NAMALWA (cell line): ENCODE data around the gene SRGAP3.

ENCODE experiments used
- DNase-seq: peaks from one replicate; pipeline ENCODE4 v3.0.0-alpha.2; 2015; ENCODE audit warnings: low spot score

SRGAP3 gene

DNA sequence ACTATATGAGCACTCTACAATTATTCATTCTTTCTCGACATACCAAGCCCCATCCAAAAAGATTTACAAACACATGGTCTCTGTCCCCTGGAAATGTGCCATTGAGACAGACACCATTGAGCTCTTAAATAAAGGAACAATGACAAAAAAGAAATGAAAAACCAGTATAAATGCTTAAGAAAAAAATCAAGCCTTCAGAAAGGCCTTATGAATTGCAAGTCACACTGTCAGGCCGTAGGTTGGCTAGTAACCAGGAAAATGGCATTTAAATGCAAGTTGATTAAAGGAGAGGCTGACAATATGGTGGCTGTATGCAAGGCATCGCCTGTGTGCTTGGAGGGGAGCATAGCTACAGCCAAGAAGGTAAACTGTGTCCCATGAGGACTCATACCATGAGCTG, 49.7 kb downstream of the SRGAP3 start:
- DNase-seq, result no peak

DNA sequence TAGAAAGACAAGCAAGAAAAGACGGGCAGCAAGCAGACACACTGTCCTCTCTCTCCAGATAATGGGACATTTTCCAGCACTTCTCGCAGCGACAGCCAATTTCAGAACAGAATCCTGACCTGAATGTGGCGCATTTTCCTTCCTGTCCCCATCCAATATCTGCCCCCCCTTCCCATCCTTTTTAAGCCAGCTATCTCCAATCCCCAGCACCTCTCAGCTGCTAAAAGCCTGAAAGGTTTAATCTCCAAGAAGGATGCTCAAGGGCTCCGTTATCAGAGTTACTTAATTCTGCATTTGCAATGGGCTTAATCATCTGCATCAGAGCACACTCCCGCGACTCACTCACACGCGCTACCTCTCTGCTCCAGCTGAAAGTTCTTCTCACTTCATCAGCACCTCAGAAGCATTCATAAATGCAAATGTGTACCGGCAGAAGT, 50.5 kb downstream of the SRGAP3 start:
- no peak for DNase-seq

DNA sequence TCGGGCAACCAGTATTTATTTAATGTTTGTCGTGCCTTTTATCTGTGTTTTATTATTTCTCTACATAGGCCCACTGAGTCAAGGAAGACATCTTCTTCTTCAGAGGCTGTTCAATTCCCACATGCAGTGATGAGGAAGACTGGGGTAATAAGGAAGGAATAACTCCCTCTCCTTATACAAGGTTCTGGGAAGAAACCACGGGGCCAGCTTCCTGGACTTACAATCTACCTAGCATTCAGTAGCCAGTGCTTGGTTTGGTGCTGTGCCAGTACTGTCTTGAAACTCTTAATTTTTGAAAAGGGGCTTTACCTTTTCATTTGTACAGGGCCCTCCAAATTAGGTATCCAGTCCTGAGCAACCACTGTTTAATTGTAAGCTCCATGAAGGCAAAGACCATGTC, 51.2 kb downstream of the SRGAP3 start:
- DNase-seq, result no peak

DNA sequence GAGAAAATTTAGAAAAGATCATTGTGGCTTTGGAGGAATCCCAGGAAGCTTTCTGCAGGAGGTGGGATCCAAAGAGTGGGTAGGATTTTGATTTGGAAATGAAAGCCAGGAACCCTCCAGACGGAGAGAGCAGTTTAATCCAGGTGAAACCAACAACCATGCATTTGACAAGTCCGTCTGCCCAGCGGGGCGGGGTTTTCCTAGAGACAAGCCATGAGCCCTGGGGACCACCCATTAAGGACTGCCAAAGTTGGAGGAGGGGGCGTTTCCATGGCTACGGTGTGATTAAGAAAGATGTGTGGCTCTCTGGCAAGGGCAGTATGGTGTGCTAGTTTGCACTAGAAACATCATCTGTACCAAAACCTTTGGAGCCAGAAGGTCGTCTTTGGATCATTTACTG, 53.4 kb downstream of the SRGAP3 start:
- no peak for DNase-seq

DNA sequence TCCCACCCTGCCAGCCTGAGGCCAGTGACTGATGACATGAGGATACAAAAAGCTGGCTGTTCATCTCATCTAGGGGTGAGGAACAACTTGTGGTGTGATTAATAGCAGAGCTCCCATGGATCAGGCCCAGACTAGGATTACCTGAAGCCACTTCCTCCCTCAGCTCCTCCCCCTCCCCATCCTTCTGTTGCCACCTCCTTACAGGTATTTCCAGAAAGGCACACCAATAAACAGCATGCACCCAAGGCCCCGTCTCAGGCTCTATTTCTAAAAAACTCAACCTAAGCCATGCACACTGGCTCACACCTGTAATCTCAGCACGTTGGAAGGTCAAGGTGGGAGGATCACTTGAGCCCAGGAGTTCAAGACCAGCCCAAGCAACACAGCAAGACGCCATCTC, 54.1 kb downstream of the SRGAP3 start:
- DNase-seq, result no peak

DNA sequence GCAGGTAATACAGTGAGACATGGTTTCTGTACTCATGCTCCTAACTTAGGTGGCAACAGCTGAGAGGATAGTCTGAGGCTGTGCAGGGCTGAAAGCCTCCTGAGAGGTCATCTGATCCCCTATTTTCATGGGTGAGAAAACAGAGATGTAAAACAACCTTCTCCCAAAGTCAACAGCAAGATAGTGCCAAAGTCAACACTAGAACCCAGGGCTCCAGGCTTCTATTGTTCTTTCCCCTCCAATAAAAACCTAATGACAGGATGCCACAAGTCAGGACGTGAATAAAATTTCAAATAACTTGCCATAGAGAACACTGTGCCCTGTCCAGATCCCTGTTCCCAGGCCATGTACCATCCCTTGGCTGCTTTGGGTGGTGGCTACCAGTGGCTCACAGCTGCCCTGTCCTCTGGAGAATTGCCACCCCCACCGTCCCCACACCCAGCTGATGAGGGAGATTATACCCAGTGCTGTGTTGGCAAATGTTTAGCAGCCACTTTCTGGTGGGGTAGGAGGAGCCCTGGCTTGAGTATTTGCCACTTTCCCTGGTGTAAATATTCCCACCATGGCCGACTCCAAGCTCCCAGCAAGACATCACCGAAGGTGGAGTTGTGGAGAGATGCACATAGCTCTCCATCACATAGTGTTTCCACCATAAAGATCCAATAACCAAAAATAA, 54.8 kb downstream of the SRGAP3 start:
- no peak for DNase-seq

DNA sequence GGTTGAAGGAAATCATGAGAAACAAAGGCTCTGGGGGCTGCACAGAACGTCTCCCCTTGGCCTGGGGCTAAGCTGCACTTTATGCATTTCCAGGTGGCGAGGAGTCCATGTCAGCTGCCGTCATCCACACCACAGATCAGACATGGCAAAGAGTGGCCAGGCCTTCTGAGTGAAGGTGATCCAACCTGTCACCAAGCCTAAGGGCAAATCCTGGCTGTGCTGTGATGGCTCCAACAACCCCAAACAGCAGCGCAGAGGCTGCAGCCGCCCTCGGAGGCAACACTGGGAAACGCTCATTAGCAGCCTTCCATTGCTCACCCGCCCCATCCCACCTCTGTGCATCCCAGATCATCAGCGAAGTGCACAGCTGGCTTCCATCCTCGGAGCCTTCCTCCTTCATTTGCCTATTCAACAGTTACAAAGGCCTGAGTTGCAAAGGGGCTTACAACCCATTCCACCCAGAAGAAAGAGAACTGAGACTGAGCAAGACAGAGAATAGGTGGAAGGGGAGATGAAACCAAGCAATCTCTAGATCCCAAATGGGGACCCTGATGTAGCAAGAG, 55.7 kb downstream of the SRGAP3 start:
- DNase-seq, result no peak

DNA sequence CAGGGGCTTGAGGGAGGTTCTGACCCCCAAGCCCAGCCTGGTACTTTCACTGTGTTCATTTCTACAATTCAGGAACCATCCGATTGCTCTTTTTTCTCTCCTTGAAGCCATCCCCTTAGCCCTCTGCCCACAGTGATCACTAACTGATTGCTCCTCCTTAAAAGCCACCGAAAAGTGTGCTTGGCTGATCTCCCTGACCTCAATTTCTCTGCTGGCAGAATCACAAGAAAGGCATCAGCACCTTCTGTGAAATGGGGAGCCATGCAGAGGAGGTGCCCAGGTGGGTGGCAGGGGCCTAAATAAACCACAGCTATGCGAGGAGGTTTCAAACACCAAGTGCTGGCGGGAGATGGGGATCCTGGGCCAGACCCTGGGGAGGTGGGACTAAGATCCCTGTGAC, 56.2 kb downstream of the SRGAP3 start:
- no peak for DNase-seq

DNA sequence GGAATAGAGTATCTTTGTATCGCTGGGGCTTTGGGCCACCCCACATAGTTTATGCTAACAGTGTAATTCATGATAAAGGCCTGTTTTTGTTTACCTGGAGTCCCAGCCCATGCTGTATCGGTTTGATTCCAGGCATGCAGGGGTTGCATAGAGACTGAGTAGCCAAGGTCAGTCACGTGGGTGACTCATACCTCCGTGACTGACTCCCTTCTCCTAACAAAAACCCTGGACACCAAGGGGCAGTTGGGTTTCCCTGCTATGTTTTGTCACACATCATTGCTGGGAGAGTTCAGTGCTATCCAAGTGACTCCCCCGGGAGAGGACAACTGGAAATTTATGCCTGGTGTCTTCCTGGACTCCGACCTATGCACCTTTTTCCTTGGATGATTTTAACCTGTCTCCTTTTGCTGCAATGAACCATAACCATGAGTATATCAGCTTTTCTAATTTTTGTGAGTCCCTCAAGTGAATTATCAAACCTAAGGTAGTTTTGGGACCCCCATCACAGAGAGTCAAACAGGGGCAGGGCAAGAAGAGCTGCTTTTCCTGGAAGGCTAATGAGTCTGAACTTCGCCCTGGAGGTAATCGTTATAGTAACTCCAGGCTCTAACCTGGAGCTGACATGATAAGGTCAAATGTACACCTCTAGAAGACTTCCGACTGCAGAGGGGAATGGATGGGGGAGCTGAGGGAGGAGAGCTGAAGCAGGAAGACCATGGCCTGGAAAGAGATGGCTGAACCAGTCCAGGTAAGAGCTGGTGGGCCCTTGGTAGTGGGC, 57.0 kb downstream of the SRGAP3 start:
- DNase-seq, result no peak

DNA sequence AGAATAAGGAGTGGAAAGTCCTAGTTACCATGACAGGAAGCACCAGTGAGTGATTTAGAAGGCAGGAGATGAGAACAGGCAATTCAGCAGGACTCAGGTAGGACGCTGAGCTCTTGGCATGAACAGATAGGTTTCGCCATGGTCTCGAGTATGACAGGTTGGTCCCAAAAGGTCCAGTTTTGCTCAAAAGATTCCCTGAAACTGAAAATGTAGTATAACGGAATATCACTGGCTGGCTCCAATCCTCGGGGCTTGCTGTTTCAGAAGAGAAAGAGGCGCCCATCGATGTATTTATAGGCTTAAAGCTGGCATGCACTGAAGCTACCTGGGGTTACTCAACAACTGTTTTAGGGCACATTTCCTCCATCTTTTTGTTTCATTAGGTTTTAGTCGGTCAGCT, 59.2 kb downstream of the SRGAP3 start:
- DNase-seq, result no peak

DNA sequence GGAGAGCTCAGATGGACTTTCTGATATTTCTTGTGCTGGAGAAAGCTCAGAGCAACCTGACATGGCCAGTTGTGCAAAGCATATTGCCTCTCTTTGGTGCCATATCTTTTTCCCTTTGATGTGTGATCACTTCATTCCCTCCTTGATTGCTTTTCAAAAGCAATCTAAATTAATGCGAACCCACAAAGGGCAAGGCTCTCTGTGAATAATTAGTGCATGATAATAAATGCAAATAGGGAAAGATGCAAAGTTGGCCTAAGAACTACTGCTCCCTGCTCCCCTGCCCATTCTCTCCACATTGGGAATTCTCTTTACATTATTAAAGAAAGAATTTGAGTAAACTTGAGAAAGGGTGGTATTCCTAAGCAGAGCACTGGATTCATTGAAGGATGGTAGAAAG, 60.9 kb downstream of the SRGAP3 start:
- DNase-seq, result no peak

DNA sequence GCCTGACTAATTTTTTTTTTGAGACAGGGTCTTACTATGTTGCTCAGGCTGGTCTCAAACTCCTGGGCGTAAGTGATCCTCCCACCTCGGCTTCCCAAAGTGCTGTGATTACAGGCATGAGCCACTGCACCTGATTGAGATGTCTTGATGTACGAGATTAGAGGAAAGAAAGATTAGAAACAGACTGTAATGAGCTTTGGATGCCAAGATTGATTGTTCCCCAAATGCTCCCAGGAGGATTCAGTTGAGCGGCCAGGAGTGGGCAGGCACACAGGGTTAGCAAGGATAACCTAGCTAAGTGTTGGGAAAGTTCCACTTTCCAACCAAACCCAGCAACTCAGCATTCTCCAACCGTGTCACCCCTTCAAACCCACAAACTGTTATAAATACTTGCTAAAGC, 63.7 kb downstream of the SRGAP3 start:
- no peak for DNase-seq

DNA sequence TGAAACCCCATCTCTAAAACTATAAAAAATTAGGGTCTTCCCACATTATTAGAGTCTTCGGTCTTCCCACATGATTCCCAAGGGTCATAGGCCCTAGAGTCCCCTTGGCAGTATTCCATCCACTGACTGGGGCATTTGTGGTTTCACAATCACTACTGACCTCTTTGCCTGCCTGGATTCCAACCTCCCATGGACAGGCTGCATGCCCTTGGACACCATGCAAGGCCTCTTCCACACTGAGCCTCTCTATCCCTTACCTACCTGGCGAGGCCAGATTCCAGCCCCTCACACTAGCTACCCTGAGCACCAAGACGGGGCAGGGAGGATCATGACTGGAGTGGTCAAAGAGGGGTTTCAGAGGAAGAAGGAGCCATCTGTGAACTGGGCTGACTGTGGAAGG, 64.4 kb downstream of the SRGAP3 start:
- DNase-seq, result no peak

DNA sequence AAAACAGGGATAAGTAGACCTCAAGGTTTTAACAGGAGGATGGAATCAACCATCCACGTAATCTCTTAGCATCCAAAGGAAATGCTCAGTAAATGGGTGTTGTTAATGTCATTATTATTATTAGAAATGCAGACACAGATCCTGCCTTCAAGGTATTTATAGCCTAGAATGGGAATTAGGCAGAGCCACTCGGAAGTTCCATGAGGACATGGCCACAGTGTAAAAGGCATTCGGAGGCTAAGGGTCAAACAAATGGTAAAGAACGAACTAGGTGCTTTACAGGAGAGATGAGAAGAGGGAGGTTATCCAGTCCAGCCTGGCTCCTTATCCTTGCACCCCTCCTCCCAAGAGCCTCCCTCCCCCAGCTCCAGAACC, 65.0 kb downstream of the SRGAP3 start:
- no peak for DNase-seq

DNA sequence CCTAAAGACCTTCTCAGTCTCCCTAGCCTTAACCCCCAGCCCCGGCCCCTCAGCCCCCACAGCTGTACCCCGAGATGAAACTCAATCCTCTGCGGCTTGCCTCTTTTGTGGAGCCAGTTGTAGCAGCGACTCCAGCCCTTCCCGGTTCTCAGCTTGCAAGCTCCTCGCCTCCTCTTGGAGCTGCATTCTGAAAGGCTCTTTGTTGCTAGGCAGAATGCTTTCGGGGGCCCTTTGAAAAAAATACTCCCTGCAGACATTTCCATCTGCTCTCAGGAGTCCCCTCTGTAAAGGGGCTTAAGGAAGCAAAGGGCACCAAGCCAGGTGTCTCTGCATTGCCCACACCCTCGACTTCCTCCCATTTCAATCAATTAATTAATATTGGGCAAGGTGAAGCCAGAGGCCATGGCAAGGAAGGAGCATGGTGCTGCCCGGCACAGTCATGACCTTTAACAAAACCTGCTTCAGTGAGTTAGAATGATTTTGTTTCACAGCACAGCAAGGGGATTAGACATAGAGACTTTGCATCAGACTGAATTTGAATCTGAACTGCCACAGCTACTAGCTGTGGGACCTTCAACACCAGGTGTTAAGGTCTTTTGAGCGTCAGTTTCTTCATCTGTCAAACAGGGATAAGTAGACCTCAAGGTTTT, 65.5 kb downstream of the SRGAP3 start:
- no peak for DNase-seq

DNA sequence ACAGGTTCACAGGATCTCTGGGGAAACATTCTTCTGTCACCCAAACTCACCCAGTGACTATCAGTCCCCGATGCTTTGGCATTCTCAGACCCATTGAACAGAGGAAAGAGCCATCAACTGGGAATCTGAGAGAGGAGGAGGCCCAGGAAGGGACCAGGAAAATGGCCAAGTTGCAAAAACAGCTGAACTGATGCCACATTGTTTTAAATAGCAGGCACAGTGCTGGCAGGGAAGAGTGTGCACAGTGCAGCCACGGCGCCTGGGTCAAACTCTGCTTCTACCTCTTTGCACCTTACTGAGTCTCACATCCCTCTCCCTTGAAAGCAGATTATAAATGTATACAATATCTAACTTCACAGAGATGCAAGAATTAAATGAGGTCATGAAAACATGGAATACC, 66.4 kb downstream of the SRGAP3 start:
- no peak for DNase-seq

DNA sequence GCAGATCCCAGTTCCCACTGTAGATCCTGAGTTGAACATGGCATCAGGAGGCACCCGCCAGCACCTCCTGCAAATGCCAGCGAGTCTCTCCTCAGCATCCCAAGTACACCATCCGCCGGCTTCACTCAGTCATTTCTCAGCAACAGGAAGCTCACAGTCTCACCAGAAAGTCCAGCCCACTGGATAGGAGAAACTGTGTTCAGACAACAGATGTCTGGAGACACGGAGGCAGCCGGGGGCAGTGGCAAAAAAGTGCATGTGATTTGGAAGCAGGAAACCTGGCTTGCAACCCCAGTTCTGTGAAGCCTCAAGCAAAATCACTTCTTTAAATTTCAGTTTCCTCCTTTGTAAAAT, 68.7 kb downstream of the SRGAP3 start:
- no peak for DNase-seq

DNA sequence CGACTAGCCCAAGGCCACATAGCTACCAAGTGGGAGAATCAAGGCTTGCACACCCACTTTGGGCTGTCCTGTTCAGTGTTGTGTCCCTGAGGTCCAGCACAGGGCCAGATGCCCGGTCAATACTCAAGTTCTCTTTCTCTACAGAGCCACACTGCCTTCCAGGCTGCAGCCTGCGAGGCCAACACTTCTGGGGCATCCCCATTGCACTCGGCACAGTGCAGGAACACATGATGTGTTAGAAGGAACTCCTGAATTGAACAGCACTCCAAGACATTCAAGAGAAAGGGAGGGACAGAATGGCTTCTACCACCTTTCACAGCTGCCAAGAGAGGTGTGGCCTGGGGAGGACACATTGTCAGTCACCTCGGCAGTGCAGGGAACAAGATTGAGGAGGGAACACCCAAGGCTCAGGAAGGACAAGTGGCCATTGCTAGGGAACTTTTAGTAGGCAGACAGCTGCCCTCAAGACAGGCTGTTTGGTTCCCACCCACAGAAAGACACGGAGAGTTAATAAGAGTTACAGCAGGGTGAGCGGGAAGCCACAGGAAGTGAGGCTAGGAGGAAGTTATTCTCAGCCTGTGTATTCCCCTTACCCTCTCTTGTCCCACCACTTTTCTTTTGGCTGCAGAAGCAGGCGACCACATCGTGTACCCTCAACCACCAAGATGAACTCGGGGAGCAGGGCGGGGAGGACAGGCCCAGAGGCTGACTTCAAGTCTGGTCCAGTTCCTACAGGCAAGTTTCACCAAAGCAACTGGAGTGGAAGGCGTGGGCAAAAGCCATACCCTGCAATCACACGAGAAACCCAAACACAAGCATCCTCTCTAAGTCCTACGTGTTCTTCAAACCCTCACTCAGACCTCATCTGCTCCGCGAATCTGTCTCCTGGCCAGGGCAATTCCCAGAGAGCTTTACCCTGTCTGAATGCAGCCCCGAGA, 69.4 kb downstream of the SRGAP3 start:
- no peak for DNase-seq

DNA sequence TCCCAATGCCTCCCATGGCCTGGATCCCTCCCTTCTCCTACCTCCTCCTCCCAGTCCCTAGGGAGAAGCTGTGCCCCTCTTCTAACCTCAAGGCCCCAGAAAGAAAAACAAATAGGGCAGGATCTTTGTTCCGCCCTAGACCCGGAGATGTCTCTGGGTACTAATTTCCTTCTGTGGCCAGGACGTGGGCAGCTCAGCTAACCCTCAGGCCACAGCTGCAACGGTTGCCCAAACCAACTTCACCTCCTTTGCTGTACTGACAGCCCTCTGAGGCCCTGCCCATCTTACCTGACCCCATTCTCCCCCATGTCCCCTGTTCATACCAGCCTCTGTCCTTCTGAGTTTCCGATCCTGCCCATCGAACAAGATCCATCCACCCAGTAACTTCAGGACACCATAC, 70.7 kb downstream of the SRGAP3 start:
- DNase-seq, result no peak

DNA sequence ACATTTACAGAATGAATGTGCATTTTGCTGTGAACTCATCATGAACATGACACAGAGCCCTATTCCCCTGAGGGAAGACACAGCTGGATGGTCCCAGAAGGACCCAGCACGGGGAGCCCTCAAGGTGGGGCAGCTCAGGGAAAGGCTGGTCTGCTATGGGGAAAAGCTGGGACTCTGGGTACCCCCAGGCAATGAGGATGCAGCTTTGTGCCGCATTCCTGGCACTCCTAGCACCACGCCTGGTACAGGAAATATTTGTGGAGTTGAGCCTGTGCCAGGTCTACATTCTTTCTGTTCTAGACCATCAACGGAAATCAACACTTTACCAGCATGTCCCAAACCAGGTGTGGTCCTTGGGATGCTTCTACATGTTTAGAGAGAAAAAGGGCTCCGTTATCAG, 74.0 kb downstream of the SRGAP3 start:
- no peak for DNase-seq

DNA sequence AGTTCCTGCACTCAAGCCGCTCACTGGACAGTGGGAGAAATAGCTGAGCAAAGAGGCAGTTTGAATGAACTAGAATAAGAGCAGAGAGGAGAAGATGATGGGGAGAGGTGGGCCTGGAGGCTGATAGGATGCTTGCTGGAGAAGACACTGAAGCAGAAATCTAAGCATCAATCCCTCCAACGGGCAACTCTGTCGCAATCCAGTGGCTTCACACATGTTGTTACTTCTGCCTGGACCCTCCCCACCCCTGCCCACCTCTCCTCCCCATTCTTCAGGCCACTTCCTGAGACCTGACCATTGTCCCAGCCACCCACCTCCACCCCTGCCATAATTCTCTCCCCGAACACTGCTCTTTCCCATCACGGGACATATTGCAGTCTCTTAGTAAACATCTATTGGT, 76.0 kb downstream of the SRGAP3 start:
- DNase-seq, result no peak

DNA sequence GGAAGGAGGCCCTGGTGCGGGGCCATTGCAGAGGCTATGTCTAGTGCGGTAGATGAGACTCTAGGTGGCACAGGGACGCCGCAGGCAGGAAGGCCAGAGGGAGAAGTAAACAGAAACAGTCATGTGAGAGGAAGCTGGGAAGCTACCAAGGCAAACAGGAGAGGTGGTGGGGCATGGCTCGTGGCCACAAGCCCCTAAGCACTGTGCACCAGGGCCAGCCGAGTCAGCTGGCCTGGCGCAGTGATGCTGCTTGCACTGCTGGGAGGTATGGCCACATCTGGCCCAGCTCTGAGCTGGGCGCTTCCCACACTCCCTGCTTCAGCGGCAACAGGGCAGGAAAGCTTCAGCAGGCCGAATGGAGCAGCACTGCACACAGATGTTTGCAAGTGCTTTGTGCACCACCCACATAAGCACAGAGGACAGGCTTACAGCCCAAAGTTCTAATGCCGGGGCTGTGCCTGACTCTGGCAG, 76.6 kb downstream of the SRGAP3 start:
- no peak for DNase-seq
